ENCODE results near the gene NFS1.
"Not testable (repeated sequence)": the region's sequence is repeated elsewhere in the genome, so short reads cannot be mapped to it uniquely, and the experiment has no call there.

- TF ChIP-seq, protein P1, sequence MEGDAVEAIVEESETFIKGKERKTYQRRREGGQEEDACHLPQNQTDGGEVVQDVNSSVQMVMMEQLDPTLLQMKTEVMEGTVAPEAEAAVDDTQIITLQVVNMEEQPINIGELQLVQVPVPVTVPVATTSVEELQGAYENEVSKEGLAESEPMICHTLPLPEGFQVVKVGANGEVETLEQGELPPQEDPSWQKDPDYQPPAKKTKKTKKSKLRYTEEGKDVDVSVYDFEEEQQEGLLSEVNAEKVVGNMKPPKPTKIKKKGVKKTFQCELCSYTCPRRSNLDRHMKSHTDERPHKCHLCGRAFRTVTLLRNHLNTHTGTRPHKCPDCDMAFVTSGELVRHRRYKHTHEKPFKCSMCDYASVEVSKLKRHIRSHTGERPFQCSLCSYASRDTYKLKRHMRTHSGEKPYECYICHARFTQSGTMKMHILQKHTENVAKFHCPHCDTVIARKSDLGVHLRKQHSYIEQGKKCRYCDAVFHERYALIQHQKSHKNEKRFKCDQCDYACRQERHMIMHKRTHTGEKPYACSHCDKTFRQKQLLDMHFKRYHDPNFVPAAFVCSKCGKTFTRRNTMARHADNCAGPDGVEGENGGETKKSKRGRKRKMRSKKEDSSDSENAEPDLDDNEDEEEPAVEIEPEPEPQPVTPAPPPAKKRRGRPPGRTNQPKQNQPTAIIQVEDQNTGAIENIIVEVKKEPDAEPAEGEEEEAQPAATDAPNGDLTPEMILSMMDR (IDR thresholded peaks at IDR 0.05), result not testable (repeated sequence)
- TF ChIP-seq POLR2A (IDR thresholded peaks at IDR 0.05), result not testable (repeated sequence)
Observed at GRCh38 chr20:35723652-35724320, 24.6 kb upstream of the NFS1 start.
